Epithelial cell of esophagus (primary cell): ENCODE data around the gene STAT5B.

ENCODE experiments used
- DNase-seq: peaks from one replicate; pipeline ENCODE4 v3.0.0; 2010; ENCODE audit warnings: low read depth
- H3K4me3 ChIP-seq: 2 replicates; pipeline ENCODE4 v1.5.1; 2011; ENCODE audit warnings: mild to moderate bottlenecking, low read length, control low read depth
- TF ChIP-seq, protein P1 (sequence below): IDR thresholded peaks from 2 replicates; pipeline ENCODE4 v1.5.1; 2011; ENCODE audit warnings: low read depth, mild to moderate bottlenecking, low read length, control low read depth, inconsistent platforms; ENCODE audit not compliant: insufficient read depth; ENCODE audit errors: missing control alignments

STAT5B gene

DNA sequence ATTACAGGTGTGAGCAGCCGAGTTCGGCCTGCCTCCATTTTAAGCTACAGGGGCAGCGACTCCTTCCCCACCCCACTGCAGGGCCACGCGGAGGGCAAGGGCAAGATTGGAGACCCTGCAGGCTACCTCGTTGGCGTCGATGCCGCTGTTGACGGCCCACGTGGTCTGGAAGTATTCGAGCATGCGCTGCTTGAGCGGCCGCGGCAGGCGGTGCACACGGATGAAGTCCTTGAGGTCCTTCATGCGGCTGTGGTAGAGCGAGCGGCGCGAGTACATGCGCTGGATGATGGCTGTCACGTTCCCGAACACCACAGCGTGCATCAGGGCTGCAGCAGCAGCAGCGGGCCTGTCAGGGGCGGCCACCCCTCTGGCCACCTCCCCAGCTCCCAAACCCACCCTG, 106.8 kb downstream of the STAT5B start:
- TF ChIP-seq, protein P1, sequence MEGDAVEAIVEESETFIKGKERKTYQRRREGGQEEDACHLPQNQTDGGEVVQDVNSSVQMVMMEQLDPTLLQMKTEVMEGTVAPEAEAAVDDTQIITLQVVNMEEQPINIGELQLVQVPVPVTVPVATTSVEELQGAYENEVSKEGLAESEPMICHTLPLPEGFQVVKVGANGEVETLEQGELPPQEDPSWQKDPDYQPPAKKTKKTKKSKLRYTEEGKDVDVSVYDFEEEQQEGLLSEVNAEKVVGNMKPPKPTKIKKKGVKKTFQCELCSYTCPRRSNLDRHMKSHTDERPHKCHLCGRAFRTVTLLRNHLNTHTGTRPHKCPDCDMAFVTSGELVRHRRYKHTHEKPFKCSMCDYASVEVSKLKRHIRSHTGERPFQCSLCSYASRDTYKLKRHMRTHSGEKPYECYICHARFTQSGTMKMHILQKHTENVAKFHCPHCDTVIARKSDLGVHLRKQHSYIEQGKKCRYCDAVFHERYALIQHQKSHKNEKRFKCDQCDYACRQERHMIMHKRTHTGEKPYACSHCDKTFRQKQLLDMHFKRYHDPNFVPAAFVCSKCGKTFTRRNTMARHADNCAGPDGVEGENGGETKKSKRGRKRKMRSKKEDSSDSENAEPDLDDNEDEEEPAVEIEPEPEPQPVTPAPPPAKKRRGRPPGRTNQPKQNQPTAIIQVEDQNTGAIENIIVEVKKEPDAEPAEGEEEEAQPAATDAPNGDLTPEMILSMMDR: no peak
- DNase-seq: no peak
- no peak overlapping the region for H3K4me3 ChIP-seq

DNA sequence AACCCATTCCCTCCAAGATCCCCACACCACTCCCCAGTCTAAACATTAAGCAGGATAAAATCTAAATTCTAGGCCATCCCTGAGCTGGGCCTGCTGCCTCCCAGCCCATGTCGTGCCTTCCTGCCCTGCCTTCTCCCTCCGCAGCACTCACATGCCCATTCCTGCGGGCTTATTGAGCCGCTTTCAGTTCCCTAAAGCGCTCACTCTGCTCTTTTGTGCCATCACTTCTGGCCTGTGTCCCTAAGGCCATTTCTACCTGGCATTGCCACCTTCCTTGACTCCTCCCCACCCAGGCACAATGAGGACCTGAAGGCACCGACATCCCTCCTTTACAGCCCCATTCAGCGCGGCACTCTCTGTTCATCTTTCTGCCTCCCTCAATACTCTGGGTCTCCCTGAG, 108.4 kb downstream of the STAT5B start:
- DNase-seq: no peak
- TF ChIP-seq, protein P1: no peak
- no peak overlapping the region for H3K4me3 ChIP-seq

DNA sequence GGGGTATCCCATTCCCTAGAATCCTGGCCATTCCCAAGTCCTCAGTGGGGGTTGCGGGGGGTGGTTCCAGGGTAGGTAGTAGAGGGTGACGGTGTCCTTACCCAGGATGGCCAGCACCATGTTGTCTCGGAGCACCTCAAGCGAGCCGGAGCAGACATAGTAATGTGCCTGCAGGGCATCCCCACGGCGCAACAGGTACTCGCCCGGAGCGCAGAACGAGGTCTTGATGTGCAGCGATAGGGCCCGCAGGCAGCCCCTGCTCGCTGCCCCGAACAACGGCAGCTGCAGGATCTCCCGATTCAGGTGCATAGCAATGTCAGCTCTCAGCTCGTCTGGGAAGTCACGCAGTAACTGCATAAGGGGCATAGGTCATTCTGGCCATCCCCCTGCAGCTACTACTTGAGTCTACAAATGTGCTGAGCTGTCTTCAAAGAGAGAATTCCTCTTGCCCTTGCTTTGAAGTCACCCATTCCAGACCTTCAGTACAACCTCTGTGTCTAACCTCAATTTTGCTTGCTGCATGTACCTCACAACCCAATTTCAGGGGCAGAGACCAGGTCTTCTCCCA, 109.9 kb downstream of the STAT5B start:
- no peak overlapping the region for H3K4me3 ChIP-seq
- TF ChIP-seq, protein P1: no peak
- no peak for DNase-seq

DNA sequence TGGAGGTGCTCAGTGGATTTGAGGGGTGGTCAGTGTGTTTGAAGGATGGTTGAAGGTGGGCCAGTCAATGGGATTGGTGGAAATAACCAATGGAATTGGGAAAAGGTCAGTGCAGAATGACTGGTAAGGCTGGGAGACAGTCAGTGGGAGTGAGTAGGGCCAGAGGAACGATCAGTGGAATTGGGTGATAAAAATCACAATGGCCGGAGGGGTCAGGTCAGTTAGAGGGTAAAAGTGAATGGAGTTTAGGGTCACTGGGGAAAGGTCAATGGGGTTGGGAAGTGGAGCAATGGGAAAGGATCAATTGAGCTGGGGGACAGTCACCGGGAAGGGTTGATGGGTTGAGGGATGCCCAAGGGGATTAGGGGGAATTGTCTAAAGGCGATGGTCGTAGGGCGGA, 110.4 kb downstream of the STAT5B start:
- TF ChIP-seq, protein P1: no peak
- no peak overlapping the region for H3K4me3 ChIP-seq
- no peak for DNase-seq

DNA sequence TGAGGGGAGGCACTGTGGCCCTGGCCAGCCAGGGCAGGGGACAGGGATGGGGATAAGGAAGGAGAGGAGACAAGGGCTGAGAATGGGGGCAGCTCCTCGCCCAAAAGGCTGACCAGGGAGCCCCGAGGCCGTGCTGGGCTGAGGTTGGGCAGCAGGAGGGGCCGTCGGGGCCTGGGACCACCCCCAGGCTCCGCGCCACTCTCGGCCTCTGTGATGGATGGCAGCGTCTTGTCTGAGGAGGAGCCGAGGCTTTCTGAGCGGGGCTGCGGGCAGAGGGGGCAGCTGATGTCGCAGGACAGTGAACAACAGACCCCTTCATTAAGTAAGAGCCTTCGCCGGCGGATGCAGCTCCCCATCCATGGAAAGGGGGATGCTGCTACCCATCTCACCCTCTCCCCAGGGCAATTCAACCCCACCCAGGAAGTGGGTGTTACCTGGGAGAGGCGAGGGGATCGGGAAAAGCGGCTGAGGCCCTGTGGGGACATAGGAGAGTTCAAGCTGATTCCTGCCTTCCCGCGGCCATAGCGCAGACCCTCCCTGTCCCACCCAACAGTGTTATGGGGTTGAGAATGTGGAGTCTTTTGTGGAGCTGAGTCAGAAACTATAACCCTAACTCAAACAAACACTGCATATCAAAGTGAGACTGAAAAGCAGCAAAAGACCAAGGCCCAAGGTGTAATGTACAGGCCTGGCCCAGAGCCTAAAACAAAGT, 112.3 kb downstream of the STAT5B start:
- H3K4me3 ChIP-seq: no peak overlapping the region
- TF ChIP-seq, protein P1: no peak
- no peak for DNase-seq

DNA sequence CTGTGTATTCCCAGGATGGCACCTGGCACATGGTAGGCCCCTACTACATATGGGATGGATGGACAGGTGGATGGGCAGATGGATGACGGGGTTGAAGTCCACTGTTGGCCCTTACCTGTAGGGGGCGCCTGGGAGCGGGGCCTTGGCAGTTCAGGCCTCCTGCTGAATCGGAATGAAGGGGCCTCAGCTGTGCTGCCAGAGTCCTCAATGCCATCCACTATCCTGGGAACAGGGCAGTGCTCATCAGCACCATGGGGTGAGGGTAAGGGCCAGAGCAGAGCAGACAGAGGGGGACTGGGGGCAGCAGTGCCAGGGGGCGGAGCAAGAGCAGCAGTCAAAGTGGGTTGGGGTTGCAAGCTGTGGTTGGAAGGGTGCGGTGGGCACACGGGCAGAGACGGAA, 113.1 kb downstream of the STAT5B start:
- no peak for DNase-seq
- no peak overlapping the region for H3K4me3 ChIP-seq
- TF ChIP-seq, protein P1: peak; percentile 20

DNA sequence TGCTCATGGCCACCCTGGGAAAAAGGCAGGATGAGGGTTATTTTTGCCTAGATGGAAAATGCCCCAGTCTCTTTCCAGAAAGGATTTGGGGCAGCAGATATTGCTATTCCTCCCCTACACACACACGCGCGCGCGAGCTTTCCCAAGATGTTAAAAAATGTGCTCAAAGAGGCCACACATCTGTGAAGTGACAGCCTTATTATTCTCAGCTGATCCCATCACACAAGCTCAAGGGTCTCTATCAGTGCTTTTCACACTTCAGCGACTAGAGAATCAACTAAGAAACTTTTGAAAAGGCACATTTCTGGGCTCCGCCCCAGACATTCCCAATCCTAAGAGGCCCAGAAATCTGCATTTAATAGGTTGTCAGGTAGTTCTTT, 115.7 kb downstream of the STAT5B start:
- H3K4me3 ChIP-seq: no peak overlapping the region
- DNase-seq: no peak
- TF ChIP-seq, protein P1: no peak
